Epithelial cell of umbilical artery (primary cell): ENCODE measurements around the gene TPP1. TPM values are rescaled to one million over a fixed set of nuclear protein-coding genes. Genes with fewer than 3 reads are reported as not detected.

Experiments
- total RNA-seq: library from RNA; depleted of rRNA; stranded (reverse); fragments of >200 nt; gene quantifications from 2 replicates; pipeline ENCODE4 v1.2.3, GENCODE V29; 2014

The TPP1 gene
- 48.1 and 60.3 TPM in 2 replicates for total RNA-seq

GRCh38 chr11:6619004-6619745 is at the start of gene TPP1:
TSS of gene TPP1 (minus strand) at chr11:6619422. CDS start at chr11:6619400, 22 bp downstream.

DNA sequence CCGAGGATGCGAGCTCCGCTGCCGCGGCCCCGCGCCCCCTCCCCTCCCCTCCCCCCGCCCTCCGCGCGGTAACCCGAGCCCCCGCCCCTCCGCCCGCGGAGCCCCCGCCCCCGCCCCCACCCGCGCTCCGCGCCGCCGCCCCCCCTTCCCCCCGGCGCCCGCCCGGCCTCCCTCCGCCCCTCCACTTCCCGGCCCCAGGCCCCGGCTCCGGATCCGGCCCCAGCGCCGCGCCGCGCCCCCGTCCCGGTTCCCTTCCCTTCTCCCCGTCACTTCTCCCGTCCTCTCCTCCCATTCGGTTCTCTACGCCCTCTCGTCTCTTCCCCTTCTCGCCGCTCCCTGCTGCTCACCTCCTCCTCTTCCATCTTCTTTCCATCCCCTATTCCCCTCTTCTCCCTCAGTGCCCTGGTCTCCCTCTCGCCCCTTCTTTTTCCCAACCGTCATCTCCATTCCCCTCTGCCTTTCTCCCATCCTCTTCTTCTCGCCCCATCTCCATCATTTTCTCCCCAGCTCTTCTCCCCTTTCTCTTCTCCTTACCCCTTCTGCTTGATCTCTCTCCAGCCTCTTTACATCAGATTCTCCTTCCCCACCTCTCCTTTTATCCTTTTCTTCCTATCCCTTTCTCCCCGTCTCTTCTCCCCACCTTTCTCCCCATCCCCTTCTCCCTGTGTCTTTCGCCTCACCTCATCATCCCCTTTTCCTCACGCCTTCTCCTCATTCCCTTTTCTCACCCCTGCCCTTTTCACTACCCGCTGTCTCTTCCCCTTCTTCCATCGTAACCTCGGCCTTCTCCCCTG is 36.8 kb upstream of the TPP1 start, which contains the start of gene DCHS1:
DCHS1 (minus strand) TSS at position 20 of the 794 bp plus-strand sequence. CDS start 14,196 bp downstream, outside the sequence.

GRCh38 chr11:6612213-6613041 is 6.8 kb downstream of the TPP1 start, which contains the start of gene TAF10:
TSS of gene TAF10 (minus strand) at chr11:6612216. CDS start at chr11:6612189, 27 bp downstream.

DNA sequence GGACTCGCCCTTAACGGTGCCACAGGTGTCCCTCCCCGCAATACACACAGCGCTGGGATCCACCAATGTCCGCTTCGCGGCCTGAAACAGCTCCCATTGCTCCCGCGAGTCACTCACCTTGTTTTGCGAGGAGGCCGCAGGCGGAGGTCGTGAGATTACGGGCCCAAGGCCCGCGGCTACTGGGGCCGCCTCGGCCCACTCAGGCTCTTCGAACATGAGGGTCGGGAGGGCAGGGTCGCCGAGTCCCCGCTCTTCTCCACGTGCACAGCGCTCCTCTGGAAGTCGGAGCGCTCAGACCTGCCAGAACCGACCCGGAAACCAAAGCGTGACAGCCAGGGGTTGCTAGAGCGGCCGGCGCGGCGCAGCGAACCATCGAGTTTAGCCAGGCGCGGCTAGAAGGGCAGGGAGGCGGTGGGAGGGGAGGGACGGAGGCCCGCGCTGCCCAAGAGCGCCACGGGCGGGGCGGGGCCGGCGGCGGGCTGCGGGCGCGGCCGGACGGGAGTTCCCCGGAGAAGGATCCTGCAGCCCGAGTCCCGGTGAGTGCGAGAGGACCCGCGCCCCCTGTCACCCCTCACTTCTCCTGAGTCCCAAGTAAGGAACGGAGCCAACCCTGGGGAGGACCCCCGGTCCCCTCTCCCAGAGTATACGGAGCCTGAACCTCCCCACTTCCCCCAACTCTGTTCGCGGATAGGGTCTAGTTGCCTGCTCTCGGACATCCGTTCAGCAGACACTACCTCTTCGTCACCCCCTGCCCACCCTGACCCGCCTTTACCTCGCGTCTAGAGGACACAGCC is 15.7 kb downstream of the TPP1 start, which contains the start of the genes ILK and RRP8:
ILK (plus strand) TSS at position 488 of the 794 bp plus-strand sequence. CDS start 498 bp downstream, outside the sequence.
RRP8 (minus strand) TSS at position 330 of the 794 bp plus-strand sequence; CDS start at position 216, 114 bp downstream.

Other genes with a start within 250 kb of the TPP1 start
- gene SMPD1, start 228.9 kb downstream of the TPP1 start, total RNA-seq, result 11.0 and 17.5 TPM in 2 replicates
- 46.1 and 47.3 TPM in 2 replicates for gene APBB1, start 200.3 kb downstream of the TPP1 start, total RNA-seq
- gene HPX, start 178.4 kb downstream of the TPP1 start, total RNA-seq, result not detected in 2 replicates
- 15.6 and 18.8 TPM in 2 replicates for gene TRIM3, start 145.5 kb downstream of the TPP1 start, total RNA-seq
- gene ARFIP2, start 138.1 kb downstream of the TPP1 start, total RNA-seq, result 51.2 and 56.5 TPM in 2 replicates
- 28.4 and 38.7 TPM in 2 replicates for gene TIMM10B, start 137.9 kb downstream of the TPP1 start, total RNA-seq
- 1.3 and 3.3 TPM in 2 replicates for gene DNHD1, start 122.1 kb downstream of the TPP1 start, total RNA-seq
- gene RRP8, start 15.8 kb downstream of the TPP1 start, total RNA-seq, result 10.7 and 15.8 TPM in 2 replicates
- gene ILK, start 15.6 kb downstream of the TPP1 start, total RNA-seq, result 122 and 162 TPM in 2 replicates
- gene TAF10, start 7.2 kb downstream of the TPP1 start, total RNA-seq, result 20.1 and 33.5 TPM in 2 replicates
- 29.0 and 30.2 TPM in 2 replicates for gene DCHS1, start 36.4 kb upstream of the TPP1 start, total RNA-seq
- 87.7 and 916 TPM in 2 replicates for gene MRPL17, start 63.9 kb upstream of the TPP1 start, total RNA-seq
- gene OR2AG2, start 152.6 kb upstream of the TPP1 start, total RNA-seq, result under 0.01 and 0.15 TPM in 2 replicates
- not detected in 2 replicates for gene OR2AG1, start 163.6 kb upstream of the TPP1 start, total RNA-seq
- gene OR6A2, start 180.3 kb upstream of the TPP1 start, total RNA-seq, result under 0.01 and 0.46 TPM in 2 replicates
- not detected in 2 replicates for gene OR10A5, start 226.3 kb upstream of the TPP1 start, total RNA-seq
- gene OR10A2, start 243.6 kb upstream of the TPP1 start, total RNA-seq, result not detected in 2 replicates